ENCODE measurements around the gene MZB1.
"Not testable (repeated sequence)": the region's sequence is repeated elsewhere in the genome, so short reads cannot be mapped to it uniquely, and the experiment has no call there.

MZB1 gene

DNA sequence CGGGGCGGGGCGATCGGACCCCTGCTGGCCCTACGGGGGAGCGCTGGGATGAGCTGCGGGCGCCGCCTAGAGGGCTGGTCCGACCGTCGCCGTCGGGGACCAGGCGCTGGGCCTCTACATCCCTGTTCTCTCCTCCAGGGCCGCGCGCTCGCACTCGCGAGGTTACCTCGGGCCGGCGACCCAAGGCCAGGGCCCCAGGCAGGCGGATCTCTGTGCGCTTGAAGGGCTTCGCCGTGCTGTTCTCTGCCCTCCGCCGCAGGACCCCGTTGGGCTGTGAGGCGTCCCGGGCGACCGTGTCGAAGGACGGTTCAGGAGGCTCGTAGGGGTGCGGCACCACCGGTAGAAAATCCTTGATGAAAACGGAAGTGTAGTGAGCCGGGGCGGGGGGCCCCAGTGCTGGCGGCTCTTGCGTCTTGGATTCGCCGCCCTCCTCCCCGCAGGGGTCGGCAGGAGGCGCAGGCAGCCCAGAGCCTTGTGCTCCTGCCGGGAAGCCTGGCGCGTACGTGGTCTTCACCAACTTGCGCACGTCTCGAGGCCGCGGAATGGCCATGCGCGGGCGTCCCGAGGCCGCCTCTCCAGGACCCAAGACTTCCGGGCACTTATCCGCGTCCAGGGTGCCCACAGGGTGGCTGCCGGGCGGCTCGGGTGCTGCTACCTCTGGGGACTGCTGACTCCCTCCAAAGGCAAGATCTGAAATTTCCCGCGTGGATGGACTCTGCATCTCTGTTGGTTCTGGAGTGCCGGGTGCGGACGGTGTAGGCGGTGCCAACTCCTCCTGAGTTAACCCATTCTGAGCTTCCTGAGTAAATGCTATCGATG lies 3.2 kb upstream of the MZB1 start:
- Histone ChIP-seq H3K9me3 (ENCODE audit: control insufficient read depth in 1 of 2, low read length in 2 of 2) (no peaks in the 10 kb centered on the region), H3K27me3 (ENCODE audit: control insufficient read depth in 1 of 2, insufficient read depth in 2 of 2, low read length in 2 of 2) (peaks cover 0 to 10% of the 10 kb centered on the region in 2 donors), H3K27ac (ENCODE audit: low read depth, low read length) (no peak overlapping the region), H3K36me3 (ENCODE audit: control insufficient read depth in 1 of 2, insufficient read depth in 2 of 2, low read length in 2 of 2) (no peaks in the 10 kb centered on the region), H3K9ac (ENCODE audit: low read depth in 1 of 2, low read length in 2 of 2) (peak overlapping the region; percentile 59 to 78), H3K4me1 (ENCODE audit: control insufficient read depth in 1 of 2, insufficient read depth in 2 of 2, low read length in 2 of 2) (peaks cover 28 to 51% of the 10 kb centered on the region in 2 donors), H3K4me3 (ENCODE audit: low read depth in 1 of 2, low read length in 2 of 2) (peak overlapping the region; percentile 74 to 75)

DNA sequence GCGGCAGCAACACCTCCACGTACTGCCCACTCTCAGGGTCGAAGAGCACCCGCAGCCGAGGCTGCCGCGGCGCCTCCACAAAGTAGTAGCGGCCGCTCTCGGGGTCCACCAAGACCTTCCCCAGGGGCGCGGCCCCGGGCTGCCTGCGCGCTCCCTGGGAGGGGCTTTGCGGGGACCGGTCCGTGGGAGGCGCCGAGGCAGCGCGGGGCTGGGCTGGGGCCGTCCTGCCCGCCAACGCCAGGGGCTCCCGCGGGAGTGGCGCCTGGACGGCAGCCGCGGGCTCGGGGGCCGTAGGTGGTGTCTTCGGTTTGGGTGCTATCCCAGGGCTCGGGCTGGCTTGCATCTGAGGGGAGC lies 2.6 kb upstream of the MZB1 start:
- H3K27ac ChIP-seq (ENCODE audit: low read depth, low read length), result no peak overlapping the region
- H3K4me3 ChIP-seq (ENCODE audit: low read depth in 1 of 2, low read length in 2 of 2), result peak overlapping the region; percentile 74 to 75

DNA sequence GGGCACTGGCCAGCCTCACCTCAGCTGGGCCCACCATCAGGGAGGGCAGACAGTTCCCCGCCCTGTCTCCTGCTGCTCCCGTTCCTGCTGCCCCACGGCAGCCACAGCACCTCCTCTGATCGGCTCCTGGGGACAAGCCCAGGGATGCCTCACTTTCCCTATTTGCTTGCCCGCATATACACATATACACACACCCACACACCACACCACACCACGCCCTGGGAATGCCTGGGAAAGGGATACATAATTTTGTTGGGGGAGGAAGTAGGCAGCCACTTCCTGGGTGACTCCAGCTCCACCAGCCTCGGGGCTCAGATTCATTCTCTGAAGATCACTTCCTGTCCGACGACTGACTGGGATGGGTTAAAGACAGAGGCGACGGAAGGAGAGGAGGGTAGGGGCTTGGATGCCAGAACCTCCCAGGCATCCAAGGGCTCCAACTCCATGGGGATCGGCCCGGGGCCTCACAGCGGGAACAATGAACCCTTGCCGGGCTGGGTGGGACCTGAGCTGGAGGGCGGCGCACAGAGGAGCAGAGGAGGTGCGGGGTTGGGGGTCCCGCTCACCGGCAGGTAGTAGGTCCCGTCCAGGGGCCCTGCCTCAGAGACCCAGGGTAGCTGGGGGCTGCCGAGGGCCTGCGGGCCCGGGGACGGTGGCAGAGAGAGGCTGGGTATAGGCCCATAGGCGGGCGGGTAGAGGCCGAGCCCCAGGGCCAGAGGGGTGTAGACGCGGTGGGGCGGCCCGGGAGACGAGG lies 2.0 kb upstream of the MZB1 start:
- Histone ChIP-seq H3K4me1 (ENCODE audit: control insufficient read depth in 1 of 2, insufficient read depth in 2 of 2, low read length in 2 of 2) (peaks cover 34 to 57% of the 10 kb centered on the region in 2 donors), H3K36me3 (ENCODE audit: control insufficient read depth in 1 of 2, insufficient read depth in 2 of 2, low read length in 2 of 2) (no peaks in the 10 kb centered on the region), H3K9ac (ENCODE audit: low read depth in 1 of 2, low read length in 2 of 2) (peak overlapping the region; percentile 0 to 43), H3K4me3 (ENCODE audit: low read depth in 1 of 2, low read length in 2 of 2) (peak overlapping the region; percentile 74 to 75), H3K9me3 (ENCODE audit: control insufficient read depth in 1 of 2, low read length in 2 of 2) (no peaks in the 10 kb centered on the region), H3K27me3 (ENCODE audit: control insufficient read depth in 1 of 2, insufficient read depth in 2 of 2, low read length in 2 of 2) (peaks cover 0 to 10% of the 10 kb centered on the region in 2 donors), H3K27ac (ENCODE audit: low read depth, low read length) (peak overlapping the region; percentile 20)

More for the DNA sequence above, 2.6 kb upstream of the MZB1 start:
- no peaks in the 10 kb centered on the region for H3K36me3 ChIP-seq (ENCODE audit: control insufficient read depth in 1 of 2, insufficient read depth in 2 of 2, low read length in 2 of 2)
- peaks cover 34 to 57% of the 10 kb centered on the region in 2 donors for H3K4me1 ChIP-seq (ENCODE audit: control insufficient read depth in 1 of 2, insufficient read depth in 2 of 2, low read length in 2 of 2)
- peak overlapping the region; percentile 0 to 43 for H3K9ac ChIP-seq (ENCODE audit: low read depth in 1 of 2, low read length in 2 of 2)
- H3K9me3 ChIP-seq (ENCODE audit: control insufficient read depth in 1 of 2, low read length in 2 of 2), result no peaks in the 10 kb centered on the region
- H3K27me3 ChIP-seq (ENCODE audit: control insufficient read depth in 1 of 2, insufficient read depth in 2 of 2, low read length in 2 of 2), result peaks cover 0 to 10% of the 10 kb centered on the region in 2 donors

DNA sequence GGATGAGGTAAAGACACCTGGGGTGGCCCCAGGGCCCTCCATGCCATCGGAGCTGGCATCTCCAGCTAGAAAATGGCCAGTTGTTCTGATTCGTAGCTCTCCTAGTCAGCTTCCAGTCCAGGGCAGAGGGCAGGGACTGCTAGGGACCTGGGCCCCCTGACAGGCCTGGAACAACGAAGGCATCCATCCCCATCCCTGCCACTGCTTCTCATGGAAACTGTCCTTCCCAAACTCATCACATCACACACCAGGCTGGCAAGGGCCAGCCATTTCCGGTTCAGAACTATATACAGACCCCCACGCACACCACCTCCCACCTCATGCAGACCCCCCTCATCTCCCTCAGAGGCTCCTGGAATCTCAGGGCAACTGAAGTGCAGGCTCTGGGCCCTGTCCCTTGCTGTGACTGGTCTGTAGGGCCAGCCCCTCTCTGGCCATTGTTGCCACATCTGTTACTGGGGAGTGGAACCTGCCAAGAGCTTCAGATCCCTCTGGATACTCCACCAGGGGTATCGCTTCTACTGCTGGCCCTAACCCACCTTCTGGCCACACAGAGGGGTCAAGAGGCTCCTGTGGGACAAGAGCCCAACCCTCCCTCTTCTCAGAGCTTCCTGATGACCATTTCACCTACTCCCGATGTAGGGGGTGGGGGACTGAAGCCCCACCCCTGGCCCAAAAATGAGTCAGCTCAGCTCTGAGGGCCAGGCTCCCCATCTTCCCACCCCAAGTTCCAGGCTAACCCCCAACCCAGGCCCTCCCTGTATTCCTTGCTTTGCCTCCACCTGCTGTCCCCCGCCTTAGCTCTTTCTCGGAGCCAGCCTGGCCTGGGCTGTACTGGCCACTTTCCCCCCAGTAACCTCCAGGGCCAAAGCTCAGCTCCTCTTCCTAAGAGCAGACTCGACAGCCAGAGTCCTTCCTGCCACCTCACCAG lies 1.2 kb upstream of the MZB1 start:
- peak overlapping the region; percentile 43 to 51 for H3K9ac ChIP-seq (ENCODE audit: low read depth in 1 of 2, low read length in 2 of 2)
- peaks cover 34 to 58% of the 10 kb centered on the region in 2 donors for H3K4me1 ChIP-seq (ENCODE audit: control insufficient read depth in 1 of 2, insufficient read depth in 2 of 2, low read length in 2 of 2)
- peak overlapping the region; percentile 39 for H3K27ac ChIP-seq (ENCODE audit: low read depth, low read length)

GRCh38 chr5:139388198-139388821 lies 1.4 kb downstream of the MZB1 start:
- peak overlapping the region; percentile 63 to 65 for H3K9ac ChIP-seq (ENCODE audit: low read depth in 1 of 2, low read length in 2 of 2)
- H3K4me3 ChIP-seq (ENCODE audit: low read depth in 1 of 2, low read length in 2 of 2), result peak overlapping the region; percentile 70 to 75
- no peaks in the 10 kb centered on the region for H3K36me3 ChIP-seq (ENCODE audit: control insufficient read depth in 1 of 2, insufficient read depth in 2 of 2, low read length in 2 of 2)
- H3K4me1 ChIP-seq (ENCODE audit: control insufficient read depth in 1 of 2, insufficient read depth in 2 of 2, low read length in 2 of 2), result peaks cover 53 to 74% of the 10 kb centered on the region in 2 donors
- peaks cover 0 to under 1% of the 10 kb centered on the region in 2 donors for H3K27me3 ChIP-seq (ENCODE audit: control insufficient read depth in 1 of 2, insufficient read depth in 2 of 2, low read length in 2 of 2)
- no peaks in the 10 kb centered on the region for H3K9me3 ChIP-seq (ENCODE audit: control insufficient read depth in 1 of 2, low read length in 2 of 2)
- peak overlapping the region; percentile 26 for H3K27ac ChIP-seq (ENCODE audit: low read depth, low read length)

More for the DNA sequence above, 1.2 kb upstream of the MZB1 start:
- Histone ChIP-seq H3K36me3 (ENCODE audit: control insufficient read depth in 1 of 2, insufficient read depth in 2 of 2, low read length in 2 of 2) (no peaks in the 10 kb centered on the region), H3K4me3 (ENCODE audit: low read depth in 1 of 2, low read length in 2 of 2) (no peak overlapping the region), H3K9me3 (ENCODE audit: control insufficient read depth in 1 of 2, low read length in 2 of 2) (no peaks in the 10 kb centered on the region), H3K27me3 (ENCODE audit: control insufficient read depth in 1 of 2, insufficient read depth in 2 of 2, low read length in 2 of 2) (peaks cover 0 to 10% of the 10 kb centered on the region in 2 donors)

DNA sequence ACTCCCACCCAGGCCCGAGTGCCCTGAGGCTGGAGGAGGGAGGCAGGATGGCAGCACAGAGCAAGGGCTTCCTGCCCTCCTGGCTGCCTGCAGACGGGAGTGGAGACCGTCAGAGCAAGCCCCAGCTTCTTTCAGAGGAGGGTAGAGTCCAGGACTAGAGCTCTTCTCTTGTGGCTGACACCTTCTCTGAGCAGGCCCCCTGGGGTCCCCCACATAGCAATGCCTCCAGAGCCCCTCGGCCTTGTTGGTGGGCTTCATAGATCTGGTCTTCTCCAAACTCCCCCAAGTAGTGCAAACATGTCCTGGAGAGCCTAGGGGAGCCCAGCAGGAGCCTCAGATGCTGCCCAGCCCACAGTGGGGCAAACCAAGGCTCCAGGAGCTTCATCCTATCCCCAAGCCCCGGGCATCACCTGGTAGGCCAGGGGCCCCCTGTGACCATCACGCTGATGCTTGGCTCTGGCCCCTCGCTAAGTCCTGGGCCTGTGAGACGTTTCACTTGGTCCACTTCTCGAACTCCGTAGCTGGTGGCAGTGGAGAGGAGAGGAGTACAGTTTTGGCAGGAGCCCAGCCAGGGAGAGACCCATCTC lies 2.0 kb downstream of the MZB1 start:
- H3K9me3 ChIP-seq (ENCODE audit: control insufficient read depth in 1 of 2, low read length in 2 of 2), result no peaks in the 10 kb centered on the region
- no peaks in the 10 kb centered on the region for H3K27me3 ChIP-seq (ENCODE audit: control insufficient read depth in 1 of 2, insufficient read depth in 2 of 2, low read length in 2 of 2)
- H3K36me3 ChIP-seq (ENCODE audit: control insufficient read depth in 1 of 2, insufficient read depth in 2 of 2, low read length in 2 of 2), result no peaks in the 10 kb centered on the region
- peak overlapping the region; percentile 26 for H3K27ac ChIP-seq (ENCODE audit: low read depth, low read length)
- H3K9ac ChIP-seq (ENCODE audit: low read depth in 1 of 2, low read length in 2 of 2), result peak overlapping the region; percentile 63 to 65
- H3K4me1 ChIP-seq (ENCODE audit: control insufficient read depth in 1 of 2, insufficient read depth in 2 of 2, low read length in 2 of 2), result peaks cover 56 to 72% of the 10 kb centered on the region in 2 donors
- H3K4me3 ChIP-seq (ENCODE audit: low read depth in 1 of 2, low read length in 2 of 2), result peak overlapping the region; percentile 70 to 75

DNA sequence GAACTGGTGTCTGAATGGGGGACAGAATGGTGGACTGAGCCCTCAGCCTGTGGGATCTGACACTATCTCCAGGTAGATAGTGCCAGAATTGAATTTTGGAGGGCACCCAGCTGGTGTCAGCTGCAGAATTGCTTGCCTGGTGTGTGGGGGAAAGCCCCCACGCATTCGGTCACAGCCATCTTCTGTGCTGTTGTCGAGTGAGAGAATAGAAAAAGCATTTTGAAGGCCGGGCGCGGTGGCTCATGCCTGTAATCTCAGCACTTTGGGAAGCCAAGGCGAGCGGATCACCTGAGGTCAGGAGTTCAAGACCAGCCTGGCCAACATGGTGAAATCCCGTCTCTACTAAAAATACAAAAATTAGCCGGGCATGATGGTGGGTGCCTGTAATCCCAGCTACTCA lies 2.8 kb downstream of the MZB1 start:
- H3K4me1 ChIP-seq (ENCODE audit: control insufficient read depth in 1 of 2, insufficient read depth in 2 of 2, low read length in 2 of 2), result peaks cover 64 to 76% of the 10 kb centered on the region in 2 donors
- H3K9ac ChIP-seq (ENCODE audit: low read depth in 1 of 2, low read length in 2 of 2); H3K27me3 ChIP-seq (ENCODE audit: control insufficient read depth in 1 of 2, insufficient read depth in 2 of 2, low read length in 2 of 2); H3K9me3 ChIP-seq (ENCODE audit: control insufficient read depth in 1 of 2, low read length in 2 of 2); H3K36me3 ChIP-seq (ENCODE audit: control insufficient read depth in 1 of 2, insufficient read depth in 2 of 2, low read length in 2 of 2); H3K27ac ChIP-seq (ENCODE audit: low read depth, low read length); H3K4me3 ChIP-seq (ENCODE audit: low read depth in 1 of 2, low read length in 2 of 2): not testable (repeated sequence)

DNA sequence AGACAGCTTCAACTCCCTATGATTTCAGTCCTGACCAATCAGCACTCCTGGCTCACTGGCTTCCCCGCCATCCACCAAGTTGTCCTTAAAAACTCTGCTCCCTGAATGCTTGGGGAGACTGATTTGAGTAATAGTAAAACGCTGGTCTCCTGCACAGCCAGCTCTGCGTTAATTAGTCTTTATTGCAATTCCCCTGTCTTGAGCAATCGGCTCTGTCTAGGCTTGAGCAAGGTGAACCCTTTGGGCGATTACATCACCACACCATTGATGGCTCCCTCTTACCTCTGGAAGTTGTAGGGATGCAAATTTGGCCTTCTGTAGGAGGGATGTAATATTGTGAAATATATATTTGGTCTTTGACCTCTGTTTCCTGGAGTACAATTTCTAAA lies 3.7 kb downstream of the MZB1 start:
- H3K4me3 ChIP-seq (ENCODE audit: low read depth in 1 of 2, low read length in 2 of 2), result no peak overlapping the region
- H3K9me3 ChIP-seq (ENCODE audit: control insufficient read depth in 1 of 2, low read length in 2 of 2), result no peaks in the 10 kb centered on the region
- no peaks in the 10 kb centered on the region for H3K36me3 ChIP-seq (ENCODE audit: control insufficient read depth in 1 of 2, insufficient read depth in 2 of 2, low read length in 2 of 2)
- H3K27ac ChIP-seq (ENCODE audit: low read depth, low read length), result no peak overlapping the region
- H3K27me3 ChIP-seq (ENCODE audit: control insufficient read depth in 1 of 2, insufficient read depth in 2 of 2, low read length in 2 of 2), result no peaks in the 10 kb centered on the region
- H3K4me1 ChIP-seq (ENCODE audit: control insufficient read depth in 1 of 2, insufficient read depth in 2 of 2, low read length in 2 of 2), result peaks cover 58 to 69% of the 10 kb centered on the region in 2 donors
- H3K9ac ChIP-seq (ENCODE audit: low read depth in 1 of 2, low read length in 2 of 2), result no peak overlapping the region

Measured in duodenal mucosa (tissue), 2 donors.